PC-9 (cell line): ENCODE measurements around the gene CCNO. TPM values are rescaled to one million over a fixed set of nuclear protein-coding genes. Genes with fewer than 3 reads are reported as not detected.

ENCODE experiments used
- BruUV-seq: library from RNA; stranded (reverse); fragments of 400-500 nt; replicated peaks from 2 replicates; lab custom pipeline; 2021; lab: Mats Ljungman, UMichigan
- CTCF ChIA-PET: fragments of 300-600 bp; sonication (Branson Sonifier 250); formaldehyde crosslinking; loops from one replicate; lab custom pipeline; 2022; ENCODE audit warnings: antibody characterized with exemption; lab: Charles Lee
- POLR2A ChIA-PET: fragments of 300-600 bp; sonication (Branson Sonifier 250); formaldehyde crosslinking; loops from one replicate; lab custom pipeline; 2022; ENCODE audit warnings: antibody characterized with exemption; ENCODE audit not compliant: unreplicated experiment; lab: Charles Lee
- DNase-seq, 2 experiments: peaks; one replicate each; pipeline versions ENCODE4 v3.0.0 to v3.0.0-alpha.2; 2015 to 2022; ENCODE audit warnings: mixed read lengths in 1 of 2
- H2AFZ ChIP-seq: fragments of 200-600 bp; sonication (generic); 2 replicates; pipeline ENCODE4 v1.8.1; 2017; ENCODE audit warnings: antibody characterized with exemption
- H3F3A ChIP-seq: fragments of 200-600 bp; sonication (generic); 2 replicates; pipeline ENCODE4 v1.8.1; 2017; ENCODE audit warnings: antibody characterized with exemption, mild to moderate bottlenecking, low read depth; ENCODE audit not compliant: insufficient read depth
- H3K27ac ChIP-seq: fragments of 200-600 bp; sonication (generic); 2 replicates; pipeline ENCODE4 v1.6.1; 2016; ENCODE audit warnings: mixed run types
- H3K27me3 ChIP-seq: fragments of 200-600 bp; sonication (generic); 2 replicates; pipeline ENCODE4 v1.6.1; 2016; ENCODE audit warnings: low read depth, mixed run types; ENCODE audit not compliant: insufficient read depth
- H3K36me3 ChIP-seq: fragments of 200-600 bp; sonication (generic); 2 replicates; pipeline ENCODE4 v1.6.1; 2016; ENCODE audit warnings: low read depth, mixed run types
- H3K4me1 ChIP-seq: fragments of 200-600 bp; sonication (generic); replicated peaks from 2 replicates; pipeline ENCODE4 v1.6.1; 2016; ENCODE audit warnings: mixed run types; ENCODE audit not compliant: insufficient read depth
- H3K4me2 ChIP-seq: fragments of 200-600 bp; sonication (generic); 2 replicates; pipeline ENCODE4 v1.6.1; 2017; ENCODE audit warnings: mixed run types
- H3K4me3 ChIP-seq: fragments of 200-600 bp; sonication (generic); 2 replicates; pipeline ENCODE4 v1.6.1; 2016; ENCODE audit warnings: mixed run types
- H3K79me2 ChIP-seq: fragments of 200-600 bp; sonication (generic); 2 replicates; pipeline ENCODE4 v1.6.1; 2017; ENCODE audit warnings: low read depth, mixed run types
- H3K9me2 ChIP-seq: fragments of 200-600 bp; sonication (generic); 2 replicates; pipeline ENCODE4 v1.8.1; 2017; ENCODE audit warnings: mild to moderate bottlenecking; ENCODE audit not compliant: insufficient read depth
- H3K9me3 ChIP-seq: fragments of 200-600 bp; sonication (generic); 2 replicates; pipeline ENCODE4 v1.8.1; 2016; ENCODE audit warnings: low read depth; ENCODE audit not compliant: insufficient read depth
- H4K20me1 ChIP-seq: fragments of 200-600 bp; sonication (generic); 2 replicates; pipeline ENCODE4 v1.8.1; 2017; ENCODE audit not compliant: insufficient read depth
- EZH2 ChIP-seq: fragments of 200-600 bp; sonication (generic); IDR thresholded peaks from 2 replicates; pipeline ENCODE4 v1.8.0; 2017; ENCODE audit warnings: antibody characterized with exemption, low read depth
- intact Hi-C: fragments of 100-400 bp; cut with micrococcal nuclease; formaldehyde crosslinking; loops from one replicate; pipeline ENCODE4 v1.10.0; 2022; ENCODE audit not compliant: unreplicated experiment
- total RNA-seq: library from RNA; stranded (reverse); gene quantifications from 2 replicates; pipeline ENCODE4 v1.2.3, GENCODE V29; 2021
- TF ChIP-seq, protein P1 (sequence below): fragments of 200-600 bp; sonication (generic); conservative IDR thresholded peaks from 2 replicates; pipeline ENCODE4 v1.6.1; 2017; ENCODE audit warnings: mixed run types, antibody characterized with exemption, mild to moderate bottlenecking, moderate library complexity

Gene CCNO
- total RNA-seq, 1 experiment from 2014 or later = 4.7 TPM

DNA sequence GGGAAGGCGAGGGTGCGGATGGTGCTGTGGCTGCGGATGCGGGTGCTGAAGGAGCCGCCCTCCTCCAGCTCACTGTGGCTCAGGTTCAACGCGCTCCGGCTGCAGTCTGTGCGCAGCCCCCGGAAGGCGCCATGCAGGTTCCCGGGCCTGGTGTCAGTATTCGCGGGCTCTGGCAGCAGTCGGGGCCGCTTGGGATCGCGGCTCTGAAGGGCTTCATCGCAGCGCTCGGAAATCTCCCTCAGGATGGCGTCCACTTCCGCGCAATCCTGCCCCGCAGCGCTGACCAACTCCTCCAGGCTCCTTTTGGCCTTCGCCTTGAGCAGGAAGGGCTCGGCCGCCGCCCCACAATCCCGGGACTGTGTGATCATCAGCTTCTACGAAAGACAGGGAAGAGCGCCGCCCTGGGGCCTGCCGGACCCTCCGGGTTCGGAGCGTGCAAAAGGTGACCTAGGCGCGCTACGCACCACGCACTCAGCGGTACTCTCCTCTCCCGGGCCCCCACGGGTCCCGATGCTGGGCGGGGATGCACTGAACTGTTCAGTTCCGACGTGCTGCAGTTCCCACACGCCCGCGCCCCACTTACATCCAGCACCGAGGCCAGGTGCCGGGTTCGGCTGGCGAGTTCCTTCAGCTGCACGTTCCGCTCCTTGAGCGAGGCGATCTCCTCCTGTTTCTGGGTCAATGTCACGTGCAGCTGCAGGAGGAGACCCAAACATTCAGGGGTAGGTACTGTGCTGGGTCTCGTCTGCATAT is 12.8 kb downstream of the CCNO start:
- CTCF ChIA-PET = no interaction called here

DNA sequence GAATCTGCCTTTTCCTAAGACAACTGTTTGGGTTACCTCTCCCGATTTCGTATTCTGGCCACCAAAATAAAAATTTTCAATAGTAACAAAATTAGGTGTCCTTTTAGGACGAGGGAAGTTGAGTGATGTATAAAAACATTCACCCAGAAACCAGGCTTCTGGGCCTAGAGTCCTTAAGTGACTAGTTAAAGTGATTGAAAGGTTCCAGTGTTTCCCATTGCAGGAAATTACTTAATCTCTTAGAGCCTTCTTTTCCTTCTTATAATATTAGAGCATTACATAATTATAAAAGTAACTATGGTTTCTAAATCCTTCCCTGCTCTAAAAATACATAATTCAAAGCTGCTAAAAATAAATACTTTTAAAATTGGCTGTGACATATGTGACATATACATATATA is 13.6 kb downstream of the CCNO start:
- no peak for DNase-seq
- TF ChIP-seq, protein P1, sequence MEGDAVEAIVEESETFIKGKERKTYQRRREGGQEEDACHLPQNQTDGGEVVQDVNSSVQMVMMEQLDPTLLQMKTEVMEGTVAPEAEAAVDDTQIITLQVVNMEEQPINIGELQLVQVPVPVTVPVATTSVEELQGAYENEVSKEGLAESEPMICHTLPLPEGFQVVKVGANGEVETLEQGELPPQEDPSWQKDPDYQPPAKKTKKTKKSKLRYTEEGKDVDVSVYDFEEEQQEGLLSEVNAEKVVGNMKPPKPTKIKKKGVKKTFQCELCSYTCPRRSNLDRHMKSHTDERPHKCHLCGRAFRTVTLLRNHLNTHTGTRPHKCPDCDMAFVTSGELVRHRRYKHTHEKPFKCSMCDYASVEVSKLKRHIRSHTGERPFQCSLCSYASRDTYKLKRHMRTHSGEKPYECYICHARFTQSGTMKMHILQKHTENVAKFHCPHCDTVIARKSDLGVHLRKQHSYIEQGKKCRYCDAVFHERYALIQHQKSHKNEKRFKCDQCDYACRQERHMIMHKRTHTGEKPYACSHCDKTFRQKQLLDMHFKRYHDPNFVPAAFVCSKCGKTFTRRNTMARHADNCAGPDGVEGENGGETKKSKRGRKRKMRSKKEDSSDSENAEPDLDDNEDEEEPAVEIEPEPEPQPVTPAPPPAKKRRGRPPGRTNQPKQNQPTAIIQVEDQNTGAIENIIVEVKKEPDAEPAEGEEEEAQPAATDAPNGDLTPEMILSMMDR = no peak
- Histone ChIP-seq H3K27me3 (no peaks in the 10 kb centered on the region), H3K4me1 (peaks cover 26% of the 10 kb centered on the region), H3K9me3 (no peaks in the 10 kb centered on the region), H3K9me2 (no peaks in the 10 kb centered on the region), H3K4me3 (no peak overlapping the region), H3K27ac (no peak overlapping the region), H3K79me2 (no peaks in the 10 kb centered on the region), H3F3A (peaks cover 4% of the 10 kb centered on the region; the same call in 1 of the 2 replicates), H2AFZ (no peak overlapping the region), H3K4me2 (peak overlapping the region; percentile 83), H3K36me3 (no peaks in the 10 kb centered on the region), H4K20me1 (no peaks in the 10 kb centered on the region)
- CTCF ChIA-PET = no interaction called here
- intact Hi-C loops = no loop called here
- BruUV-seq = no TSS peak
- POLR2A ChIA-PET = no interaction called here

More for the DNA sequence above, 12.8 kb downstream of the CCNO start:
- no peak for DNase-seq
- no peak overlapping the region for H3K4me3 ChIP-seq
- H3K36me3 ChIP-seq = no peaks in the 10 kb centered on the region
- no peaks in the 10 kb centered on the region for H3K79me2 ChIP-seq
- peaks cover 4% of the 10 kb centered on the region; the same call in 1 of the 2 replicates for H3F3A ChIP-seq
- no peak overlapping the region for H3K4me2 ChIP-seq
- H3K27me3 ChIP-seq = no peaks in the 10 kb centered on the region
- no TSS peak for BruUV-seq
- H3K9me3 ChIP-seq = no peaks in the 10 kb centered on the region
- POLR2A ChIA-PET = no interaction called here
- no peak overlapping the region for H3K27ac ChIP-seq
- TF ChIP-seq, protein P1 = no peak
- no peak for TF ChIP-seq EZH2
- H4K20me1 ChIP-seq = no peaks in the 10 kb centered on the region
- H3K9me2 ChIP-seq = no peaks in the 10 kb centered on the region
- intact Hi-C loops = no loop called here
- H2AFZ ChIP-seq = no peak overlapping the region
- peaks cover 26% of the 10 kb centered on the region for H3K4me1 ChIP-seq

DNA sequence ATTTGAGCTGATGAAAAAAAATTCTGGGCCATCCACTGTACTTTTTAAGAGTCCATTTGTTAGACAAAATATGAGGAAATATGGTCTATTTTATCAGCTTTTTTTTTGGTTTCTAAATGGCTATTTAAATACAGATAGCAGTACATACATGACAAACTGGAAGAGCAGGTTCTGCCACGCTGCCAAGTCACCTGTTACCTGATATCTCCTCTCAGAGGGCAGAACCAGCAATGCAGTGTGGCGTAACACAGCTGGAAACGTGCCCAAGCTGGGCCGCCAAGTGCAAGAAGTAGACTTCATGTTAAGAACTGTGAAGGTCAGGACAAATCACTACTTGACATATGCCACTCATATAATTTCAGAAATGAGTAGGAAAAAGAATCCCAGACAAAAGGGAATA is 14.4 kb downstream of the CCNO start:
- H3K9me3 ChIP-seq = no peaks in the 10 kb centered on the region
- H3K27ac ChIP-seq = peak overlapping the region; percentile 52
- H3K9me2 ChIP-seq = no peaks in the 10 kb centered on the region
- no peak overlapping the region for H2AFZ ChIP-seq
- peaks cover 4% of the 10 kb centered on the region; the same call in 1 of the 2 replicates for H3F3A ChIP-seq
- no peak for TF ChIP-seq EZH2
- TF ChIP-seq, protein P1 = no peak
- peak; percentile 82 to 94 for DNase-seq
- H3K4me2 ChIP-seq = peak overlapping the region; percentile 83
- POLR2A ChIA-PET = interaction anchor here (0.6 kb wide), 1 partner anchor 15 kb away, joined by 10 read pairs; no protein-coding TSS in a partner anchor
- no TSS peak for BruUV-seq
- H3K27me3 ChIP-seq = no peaks in the 10 kb centered on the region
- no peaks in the 10 kb centered on the region for H3K36me3 ChIP-seq
- peak overlapping the region; percentile 41; the same call in 1 of the 2 replicates for H3K4me3 ChIP-seq
- no peaks in the 10 kb centered on the region for H3K79me2 ChIP-seq
- no peaks in the 10 kb centered on the region for H4K20me1 ChIP-seq
- peaks cover 26% of the 10 kb centered on the region for H3K4me1 ChIP-seq
- CTCF ChIA-PET = interaction anchor here (0.6 to 0.7 kb wide), 2 partner anchors 43 to 88 kb away, joined by 4 to 5 read pairs; no protein-coding TSS in a partner anchor
- intact Hi-C loops = no loop called here
